Dermis microvascular lymphatic vessel endothelial cell (primary cell): ENCODE results near the gene MAPT. TPM values are rescaled to one million over a fixed set of nuclear protein-coding genes. Genes with fewer than 3 reads are reported as not detected.
"Not testable (repeated sequence)": the region's sequence is repeated elsewhere in the genome, so short reads cannot be mapped to it uniquely, and the experiment has no call there.

Experiments used
- DNase-seq, 2 donors: peaks; one replicate each; pipeline versions ENCODE4 v3.0.0 to v3.0.0-alpha.2; 2010; ENCODE audit warnings: low read depth in 2 of 2
- total RNA-seq: library from RNA; depleted of rRNA; stranded (reverse); fragments of >200 nt; gene quantifications from 2 replicates; pipeline ENCODE4 v1.2.1, GENCODE V29; 2014

The MAPT gene
- total RNA-seq, 1 donor from 2014 or later, result not detected

- DNase-seq, result no peak
These were observed 33.2 kb upstream of the MAPT start for GRCh38 chr17:45861165-45861564.

GRCh38 chr17:45862127-45862526 is 32.2 kb upstream of the MAPT start:
- DNase-seq, result not testable (repeated sequence)

DNA sequence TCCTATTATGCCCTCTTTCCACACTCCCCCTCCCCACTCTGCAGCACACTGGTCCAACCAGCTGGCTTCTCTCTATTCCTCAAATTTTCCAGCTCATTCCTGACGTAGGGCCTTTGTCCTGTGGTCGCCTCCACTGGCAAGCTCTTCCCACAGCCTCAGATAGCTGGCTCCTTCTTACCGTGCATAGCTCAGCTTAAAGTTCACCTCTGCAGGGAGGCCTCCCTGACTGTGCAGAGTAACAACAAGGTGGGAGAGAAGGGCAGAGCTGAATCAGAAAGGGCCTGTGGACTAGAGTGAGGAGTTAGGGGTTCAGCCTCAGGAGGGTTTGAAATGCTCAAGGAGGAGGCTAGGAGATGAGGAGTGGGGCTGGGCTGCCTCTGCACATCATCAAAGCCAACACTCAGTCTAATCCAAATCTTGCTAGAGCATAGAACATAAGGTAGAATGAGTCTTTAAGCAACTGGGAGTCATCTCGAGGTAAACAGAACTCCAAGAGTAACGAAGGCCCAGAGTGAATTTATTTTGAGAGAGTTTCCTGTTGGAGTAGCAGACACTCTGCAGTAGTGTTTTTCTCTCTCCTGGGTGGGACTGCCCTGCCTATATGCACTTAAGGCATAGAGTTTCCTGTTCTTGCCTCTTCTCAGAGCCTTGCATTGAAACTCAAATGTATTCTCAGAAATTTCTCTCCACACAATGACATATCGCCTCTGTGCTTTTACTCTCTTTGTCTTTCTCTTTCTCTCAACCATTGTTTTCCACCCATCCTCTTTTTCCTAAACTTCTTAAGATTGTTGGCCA is 30.3 kb upstream of the MAPT start:
- no peak for DNase-seq

DNA sequence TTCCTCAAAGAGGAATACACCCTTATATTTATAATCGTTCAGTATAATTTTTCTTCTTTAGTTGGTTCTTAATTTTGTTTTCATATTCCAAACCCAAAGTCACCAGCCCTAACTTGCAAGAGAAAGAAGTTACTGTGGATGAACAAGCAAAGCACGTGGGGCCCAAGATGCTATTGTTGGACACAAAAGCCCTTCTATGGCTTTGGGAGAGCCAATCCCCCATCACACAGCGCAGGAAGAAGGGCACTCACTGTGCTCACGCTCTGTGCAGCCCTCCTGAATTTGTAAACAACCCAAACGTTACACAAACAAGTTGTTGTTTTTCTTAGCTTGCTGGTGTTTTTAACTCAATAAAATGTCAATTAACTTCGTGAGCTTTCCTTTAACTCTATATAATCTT is 27.2 kb upstream of the MAPT start:
- DNase-seq, result no peak

DNA sequence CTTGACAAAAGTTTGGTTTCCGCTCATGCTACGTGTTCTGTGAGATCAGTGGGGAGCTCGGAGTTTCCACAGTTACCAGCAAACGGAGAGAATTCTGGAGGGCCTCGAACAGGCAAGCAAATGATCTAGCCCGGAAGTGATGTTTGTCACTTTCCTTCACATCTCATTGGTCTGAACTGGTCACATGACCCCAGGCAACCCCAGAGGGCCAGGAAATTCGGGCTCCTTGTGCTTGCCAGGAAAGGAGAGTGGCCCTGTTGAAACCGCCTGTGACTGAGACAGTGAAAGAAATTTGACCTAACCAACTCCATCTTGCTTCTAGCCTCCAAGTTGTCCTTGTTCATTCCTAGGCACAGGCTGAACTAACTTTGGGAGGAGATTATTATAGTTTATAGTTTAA is 26.7 kb upstream of the MAPT start:
- no peak for DNase-seq

DNA sequence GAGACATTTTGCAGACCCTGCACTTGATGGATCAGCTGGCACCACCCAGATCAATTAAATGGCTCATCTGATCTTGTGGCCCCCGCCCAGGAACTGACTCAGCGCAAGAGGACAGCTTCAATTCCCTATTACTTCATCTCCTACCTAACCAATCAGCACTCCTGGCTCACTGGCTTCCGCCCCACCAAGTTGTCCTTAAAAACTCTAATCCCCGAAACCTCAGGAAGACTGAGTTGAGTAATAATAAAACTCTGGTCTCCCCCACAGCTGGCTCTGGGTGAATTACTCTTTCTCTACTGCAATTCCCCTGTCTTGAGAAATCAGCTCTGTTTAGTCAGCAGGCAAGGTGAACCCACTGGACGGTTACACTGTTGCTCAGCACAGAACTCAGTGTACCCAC is 26.1 kb upstream of the MAPT start:
- DNase-seq, result no peak

- DNase-seq, result no peak
These were observed 24.5 kb upstream of the MAPT start for GRCh38 chr17:45869676-45870341.

GRCh38 chr17:45870342-45870974 is 23.9 kb upstream of the MAPT start:
- DNase-seq, result no peak

DNA sequence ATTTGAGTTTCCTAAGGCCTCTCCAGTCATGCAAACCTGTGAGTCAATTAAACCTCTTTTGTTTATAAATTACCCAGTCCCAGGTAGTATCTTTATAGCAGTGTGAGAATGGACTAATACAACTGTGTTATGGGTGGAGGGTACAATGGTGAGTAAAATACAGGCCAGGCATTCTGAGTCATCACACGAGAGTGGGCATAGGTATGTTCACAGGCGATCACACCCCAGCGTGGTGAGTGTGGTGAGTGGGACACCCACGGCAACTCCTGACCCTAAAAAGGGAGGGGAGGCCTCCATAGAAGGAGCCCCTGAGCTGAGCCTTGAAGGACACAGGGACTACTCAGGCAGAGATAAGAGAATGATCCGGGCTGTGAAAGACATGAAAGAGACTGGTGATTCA is 22.6 kb upstream of the MAPT start:
- DNase-seq, result no peak

DNA sequence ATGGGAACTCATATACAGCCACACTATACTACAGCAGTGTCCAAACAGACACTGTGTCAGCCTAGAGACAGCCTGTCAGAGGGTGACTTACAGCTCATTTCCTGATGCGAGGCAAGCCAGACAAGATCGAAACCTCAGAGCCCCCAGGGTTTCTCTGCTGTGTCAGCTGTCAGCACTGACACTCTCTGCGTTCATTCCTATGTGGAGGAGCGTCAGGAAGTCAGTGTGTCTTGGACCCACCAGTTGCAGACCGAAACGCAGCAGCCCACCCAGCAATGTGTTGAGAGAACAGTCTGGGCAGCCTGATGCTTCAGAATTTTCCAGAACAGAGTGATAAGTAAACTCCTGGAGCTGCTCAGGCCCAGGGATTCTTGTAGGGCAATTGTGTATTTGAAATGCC is 20.6 kb upstream of the MAPT start:
- no peak for DNase-seq

GRCh38 chr17:45874151-45874550 is 20.2 kb upstream of the MAPT start:
- no peak for DNase-seq

DNA sequence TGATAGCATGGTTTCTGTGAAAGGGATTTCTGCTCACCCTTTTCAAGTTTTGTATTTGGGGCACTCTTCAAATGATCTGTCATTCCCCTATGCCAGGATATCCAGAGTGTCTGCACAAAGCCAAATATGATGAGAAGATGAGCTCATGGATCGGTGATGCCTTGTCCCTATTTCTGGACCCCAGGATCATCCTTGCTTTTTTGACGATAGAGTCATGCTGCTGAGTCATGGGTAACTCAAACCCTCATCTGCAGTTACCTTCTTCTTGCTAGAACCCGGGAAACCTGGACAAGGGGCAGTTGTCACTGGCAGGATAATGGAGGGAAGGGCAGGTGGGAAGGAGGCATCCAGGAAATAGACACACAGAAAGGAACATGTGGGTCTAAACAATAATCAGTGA is 17.8 kb upstream of the MAPT start:
- no peak for DNase-seq

- no peak for DNase-seq
These were observed 16.9 kb upstream of the MAPT start for GRCh38 chr17:45877467-45877866.

DNA sequence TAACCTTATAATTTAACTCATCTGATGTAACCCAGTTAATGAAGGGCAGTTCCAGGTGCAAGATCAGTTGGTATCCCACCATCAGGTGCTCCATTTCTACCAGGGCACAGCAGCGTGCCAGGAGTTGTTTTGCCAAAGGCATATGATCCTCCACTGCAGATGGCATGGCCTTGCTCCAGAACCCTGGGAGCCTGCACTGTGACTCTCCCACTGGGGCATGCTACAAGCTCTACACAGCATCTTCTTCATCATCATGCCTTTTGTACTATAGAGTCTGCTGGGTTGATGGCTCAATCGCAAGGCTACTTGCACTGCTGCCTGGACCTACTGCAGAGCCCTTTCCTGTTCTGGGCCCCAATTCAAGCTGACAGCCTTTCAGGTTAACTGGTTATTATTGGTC is 11.3 kb upstream of the MAPT start:
- no peak for DNase-seq

- no peak for DNase-seq
These were observed 7.5 kb upstream of the MAPT start for GRCh38 chr17:45886852-45887251.

GRCh38 chr17:45888392-45888791 is 6.0 kb upstream of the MAPT start:
- DNase-seq, result no peak

DNA sequence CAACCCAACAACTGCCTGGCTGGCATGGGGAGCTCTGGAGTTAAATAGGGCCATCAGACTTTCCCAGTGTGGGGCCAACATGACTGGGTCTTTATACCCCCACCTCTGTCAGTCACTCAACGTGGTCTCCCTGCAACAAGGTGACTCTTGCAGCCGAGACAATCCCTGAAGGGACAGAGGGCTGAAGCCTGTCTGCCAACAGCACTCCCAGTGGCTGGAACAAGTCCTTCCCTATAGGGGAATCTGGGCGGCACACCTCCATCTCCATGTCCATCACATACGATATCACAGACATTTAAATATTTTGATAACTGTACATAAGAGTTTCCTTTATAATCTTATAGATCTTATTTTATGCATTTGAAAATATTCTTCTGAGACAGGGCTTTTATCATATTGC is 4.8 kb upstream of the MAPT start:
- DNase-seq, result no peak

GRCh38 chr17:45893725-45894021 is 681 bp upstream of the MAPT start:
- DNase-seq, result no peak

- peak in 1 of 2 donors; percentile 23 for DNase-seq
These were observed 1.1 kb downstream of the MAPT start for GRCh38 chr17:45895304-45895968.

GRCh38 chr17:45895969-45896785 is 1.8 kb downstream of the MAPT start:
- DNase-seq, result no peak
